ENCODE data around the gene B4GALT5.
"Not testable (repeated sequence)": the region's sequence is repeated elsewhere in the genome, so short reads cannot be mapped to it uniquely, and the experiment has no call there.

B4GALT5 gene

DNA sequence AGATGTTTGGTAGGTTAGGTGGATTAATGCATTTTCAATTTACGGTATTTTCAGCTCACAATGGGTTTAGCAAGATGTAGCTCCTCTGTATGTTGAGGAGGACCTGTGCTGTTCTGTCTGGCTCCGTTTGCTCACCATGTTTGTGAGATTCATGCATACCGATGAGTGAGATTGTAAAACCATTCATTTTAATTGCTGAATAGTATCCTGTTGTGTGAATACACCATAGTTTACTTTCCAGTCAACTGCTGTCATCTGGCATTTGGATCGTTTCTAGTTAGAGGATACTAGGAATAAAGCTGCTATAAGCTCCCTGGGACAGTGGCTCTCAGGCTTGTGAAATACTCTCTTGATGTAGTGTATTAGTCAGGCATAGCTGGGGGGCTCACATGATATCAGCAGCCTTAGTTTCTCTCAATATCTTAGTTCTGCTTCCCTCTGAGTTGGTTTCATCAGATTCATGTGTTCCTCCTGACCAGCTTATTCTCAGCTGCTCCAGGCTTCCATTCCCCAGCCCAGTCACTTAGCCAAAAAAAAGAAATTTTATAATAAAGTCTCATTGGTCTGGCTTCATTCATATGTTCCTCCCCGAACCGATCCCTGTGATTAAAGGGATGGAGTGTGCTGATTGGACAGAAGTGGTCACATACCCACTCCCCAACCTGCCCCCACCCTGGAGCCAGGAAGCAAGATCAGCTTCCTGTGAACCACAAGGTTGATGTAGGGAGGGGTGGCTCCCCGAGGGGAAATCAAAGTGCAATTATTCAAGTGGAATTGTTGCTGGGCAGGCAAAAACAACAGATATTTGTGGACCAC, 10.9 kb upstream of the B4GALT5 start:
- DNase-seq (ENCODE audit: low read depth, low spot score), result no peak
- in situ Hi-C loops (cut with HindIII; ENCODE audit: low sequenced_read_pairs), result no loop called here
- H3K4me3 ChIP-seq (ENCODE audit: low read depth, low read length), result no peak overlapping the region
- TF ChIP-seq, protein P1, sequence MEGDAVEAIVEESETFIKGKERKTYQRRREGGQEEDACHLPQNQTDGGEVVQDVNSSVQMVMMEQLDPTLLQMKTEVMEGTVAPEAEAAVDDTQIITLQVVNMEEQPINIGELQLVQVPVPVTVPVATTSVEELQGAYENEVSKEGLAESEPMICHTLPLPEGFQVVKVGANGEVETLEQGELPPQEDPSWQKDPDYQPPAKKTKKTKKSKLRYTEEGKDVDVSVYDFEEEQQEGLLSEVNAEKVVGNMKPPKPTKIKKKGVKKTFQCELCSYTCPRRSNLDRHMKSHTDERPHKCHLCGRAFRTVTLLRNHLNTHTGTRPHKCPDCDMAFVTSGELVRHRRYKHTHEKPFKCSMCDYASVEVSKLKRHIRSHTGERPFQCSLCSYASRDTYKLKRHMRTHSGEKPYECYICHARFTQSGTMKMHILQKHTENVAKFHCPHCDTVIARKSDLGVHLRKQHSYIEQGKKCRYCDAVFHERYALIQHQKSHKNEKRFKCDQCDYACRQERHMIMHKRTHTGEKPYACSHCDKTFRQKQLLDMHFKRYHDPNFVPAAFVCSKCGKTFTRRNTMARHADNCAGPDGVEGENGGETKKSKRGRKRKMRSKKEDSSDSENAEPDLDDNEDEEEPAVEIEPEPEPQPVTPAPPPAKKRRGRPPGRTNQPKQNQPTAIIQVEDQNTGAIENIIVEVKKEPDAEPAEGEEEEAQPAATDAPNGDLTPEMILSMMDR (IDR thresholded peaks at IDR 0.05; ENCODE audit: low read depth, low read length), result no peak

DNA sequence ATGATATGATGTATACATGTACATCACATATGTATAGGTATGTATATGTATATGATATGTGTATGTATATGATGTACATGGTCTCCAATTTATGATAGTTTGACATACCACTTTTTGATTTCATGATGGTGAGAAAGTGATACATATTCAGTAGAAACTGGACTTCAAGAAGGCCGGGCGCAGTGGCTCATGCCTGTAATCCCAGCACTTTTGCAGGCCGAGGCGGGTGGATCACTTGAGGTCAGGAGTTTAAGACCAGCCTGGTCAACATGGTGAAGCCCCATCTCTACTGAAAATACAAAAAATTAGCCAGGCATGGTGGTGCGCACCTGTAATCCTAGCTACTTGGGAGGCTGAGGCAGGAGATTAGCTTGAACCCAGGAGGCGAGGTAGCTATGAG, 10.1 kb upstream of the B4GALT5 start:
- DNase-seq (ENCODE audit: low read depth, low spot score); H3K4me3 ChIP-seq (ENCODE audit: low read depth, low read length); in situ Hi-C loops (cut with HindIII; ENCODE audit: low sequenced_read_pairs): not testable (repeated sequence)

DNA sequence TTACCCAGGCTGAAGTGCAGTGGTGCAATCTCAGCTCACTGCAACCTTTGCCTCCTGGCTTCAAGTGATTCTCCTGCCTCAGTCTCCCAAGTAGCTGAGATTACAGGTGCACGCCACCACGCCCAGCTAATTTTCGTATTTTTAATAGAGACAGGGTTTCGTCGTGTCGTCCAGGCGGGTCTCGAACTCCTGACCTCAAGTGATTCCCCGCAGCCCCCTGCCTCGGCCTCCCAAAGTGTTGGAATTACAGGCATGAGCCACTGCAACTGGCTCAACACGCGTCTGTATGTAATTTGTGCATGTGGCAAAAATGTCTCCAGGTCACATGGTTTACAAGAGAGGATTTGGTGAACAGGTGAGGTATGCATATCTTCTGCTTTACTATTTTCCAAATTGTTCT, 7.6 kb upstream of the B4GALT5 start:
- in situ Hi-C loops (cut with HindIII; ENCODE audit: low sequenced_read_pairs); DNase-seq (ENCODE audit: low read depth, low spot score); H3K4me3 ChIP-seq (ENCODE audit: low read depth, low read length): not testable (repeated sequence)

DNA sequence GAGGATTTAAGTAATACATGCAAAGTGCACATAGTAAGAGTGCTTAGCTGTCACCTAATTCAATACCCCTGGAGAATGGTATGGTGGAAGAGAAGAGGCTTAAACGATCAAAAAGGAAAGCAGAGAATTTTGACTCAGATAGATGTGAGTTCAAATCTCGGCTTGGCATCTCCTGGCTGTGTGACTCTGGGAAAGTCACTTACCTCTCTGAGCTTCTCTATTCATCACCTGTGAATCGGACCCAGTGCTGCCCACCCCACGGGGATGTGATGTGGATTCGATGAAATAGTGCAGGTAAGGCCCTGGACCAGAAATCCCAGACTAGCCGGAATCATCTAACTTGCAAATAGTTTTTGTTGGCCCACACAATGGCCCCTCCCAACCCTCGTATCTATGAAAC, 1.8 kb upstream of the B4GALT5 start:
- TF ChIP-seq, protein P1 (IDR thresholded peaks at IDR 0.05; ENCODE audit: low read depth, low read length), result no peak
- in situ Hi-C loops (cut with HindIII; ENCODE audit: low sequenced_read_pairs), result no loop called here
- no peak overlapping the region for H3K4me3 ChIP-seq (ENCODE audit: low read depth, low read length)
- no peak for DNase-seq (ENCODE audit: low read depth, low spot score)

DNA sequence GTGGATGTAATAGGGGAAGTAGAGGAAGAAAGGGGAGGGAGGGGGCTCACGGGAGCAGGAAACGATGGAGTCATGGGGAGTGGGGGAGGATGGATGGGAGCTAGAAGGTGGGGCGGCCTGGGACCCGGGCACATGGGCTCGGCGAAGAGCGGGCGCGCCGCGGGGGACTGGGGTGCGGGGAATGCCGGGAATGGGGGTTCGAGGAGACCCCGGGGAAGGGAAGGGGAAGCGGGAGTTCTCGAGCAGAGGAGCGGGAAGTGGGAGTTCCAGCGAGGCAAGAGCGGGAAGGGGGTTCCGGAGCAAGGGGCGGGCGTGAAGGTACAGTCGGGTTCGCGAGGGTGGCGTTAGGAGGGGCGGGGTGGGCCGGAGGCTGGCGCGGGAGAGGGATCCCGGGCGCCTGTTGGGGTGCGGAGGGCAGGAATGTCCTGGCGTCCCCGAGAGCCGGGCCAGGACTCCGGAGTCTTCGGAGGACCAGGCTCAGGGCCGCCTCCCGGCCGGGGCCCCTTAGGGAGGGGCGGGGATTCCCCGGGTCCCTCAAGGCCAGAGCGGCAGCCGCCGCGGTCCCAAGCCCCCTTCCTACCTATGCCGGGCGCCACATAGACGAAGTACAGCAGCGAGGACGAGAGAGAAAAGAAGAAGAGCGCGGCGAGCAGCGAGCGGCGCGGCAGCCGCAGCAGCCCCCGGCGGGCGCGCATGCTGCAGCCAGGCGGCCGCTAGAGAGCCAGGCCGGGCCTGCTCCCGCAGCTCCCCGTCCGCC, 504 bp downstream of the B4GALT5 start:
- TF ChIP-seq, protein P1 (IDR thresholded peaks at IDR 0.05; ENCODE audit: low read depth, low read length), result no peak
- in situ Hi-C loops (cut with HindIII; ENCODE audit: low sequenced_read_pairs), result no loop called here
- no peak for DNase-seq (ENCODE audit: low read depth, low spot score)
- peak overlapping the region; percentile 92 for H3K4me3 ChIP-seq (ENCODE audit: low read depth, low read length)

DNA sequence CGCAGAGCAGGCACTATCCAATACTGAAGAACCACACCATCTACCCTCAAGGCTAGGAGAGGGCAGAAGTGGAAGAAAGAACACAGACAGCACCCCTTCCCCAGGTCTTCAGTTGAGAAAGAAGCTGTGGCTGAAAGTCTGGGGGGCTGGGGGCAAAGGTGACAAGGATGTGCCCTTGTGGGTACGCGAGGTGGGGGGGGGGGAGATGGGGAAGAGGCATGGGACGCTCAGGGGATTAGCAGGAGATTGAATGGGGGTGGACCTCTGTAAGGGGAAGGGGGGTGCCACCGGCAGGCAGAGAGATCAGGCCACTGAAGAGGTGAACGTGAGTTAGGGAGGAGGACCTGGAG, 1.1 kb downstream of the B4GALT5 start:
- in situ Hi-C loops (cut with HindIII; ENCODE audit: low sequenced_read_pairs), result no loop called here
- TF ChIP-seq, protein P1 (IDR thresholded peaks at IDR 0.05; ENCODE audit: low read depth, low read length), result no peak
- peak overlapping the region; percentile 92 for H3K4me3 ChIP-seq (ENCODE audit: low read depth, low read length)
- DNase-seq (ENCODE audit: low read depth, low spot score), result no peak

DNA sequence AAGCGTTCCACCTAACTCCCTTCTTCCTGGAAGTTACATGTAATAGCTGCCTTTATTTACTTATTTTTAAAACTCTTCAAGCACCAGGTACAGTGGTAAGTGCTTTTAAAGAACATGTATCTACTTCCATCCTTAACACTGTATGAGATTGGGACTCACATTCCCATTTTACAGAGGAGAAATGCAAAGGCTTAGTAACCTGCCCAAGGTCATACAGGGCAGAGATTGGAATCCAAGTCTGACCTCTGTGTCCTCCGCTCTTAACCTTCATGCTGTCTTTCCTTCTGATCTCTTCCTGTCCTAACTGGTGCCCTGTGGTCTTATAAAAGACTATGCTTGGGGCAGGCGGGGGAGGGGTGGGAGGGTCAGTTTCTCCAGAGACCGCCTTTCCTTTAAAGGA, 1.6 kb downstream of the B4GALT5 start:
- peak overlapping the region; percentile 92 for H3K4me3 ChIP-seq (ENCODE audit: low read depth, low read length)
- in situ Hi-C loops (cut with HindIII; ENCODE audit: low sequenced_read_pairs), result no loop called here
- no peak for DNase-seq (ENCODE audit: low read depth, low spot score)
- TF ChIP-seq, protein P1 (IDR thresholded peaks at IDR 0.05; ENCODE audit: low read depth, low read length), result no peak
